IMR-90 (cell line): ENCODE measurements around the gene CCDC54. TPM values are rescaled to one million over a fixed set of nuclear protein-coding genes. Genes with fewer than 3 reads are reported as not detected.

Experiments
- ATAC-seq: fragments of 200-7000 bp; cut with Tn5 transposase; 2 replicates; pipeline ENCODE4 v1.9.1; 2020; ENCODE audit warnings: low read depth, mild to moderate bottlenecking, moderate library complexity
- BruUV-seq: library from RNA; stranded (reverse); fragments of 400-500 nt; replicated peaks from 2 replicates; lab custom pipeline; 2021; lab: Mats Ljungman, UMichigan
- CTCF ChIA-PET: fragments of 300-600 bp; formaldehyde crosslinking; extraction: SDS; loops from one replicate; lab custom pipeline; 2021; ENCODE audit warnings: antibody characterized with exemption; lab: Yijun Ruan, JAX
- POLR2A ChIA-PET: fragments of 300-600 bp; sonication (Branson Sonifier 250); formaldehyde crosslinking; loops from one replicate; lab custom pipeline; 2022; ENCODE audit warnings: antibody characterized with exemption; ENCODE audit not compliant: unreplicated experiment; lab: Charles Lee
- DNase-seq: peaks from one replicate; pipeline ENCODE4 v3.0.0; 2013
- H2AFZ ChIP-seq: replicated peaks from 2 replicates; pipeline ENCODE3; 2013; ENCODE audit warnings: low read length, mild to moderate bottlenecking; ENCODE audit not compliant: poor library complexity
- H2AK5ac ChIP-seq: 2 replicates; pipeline ENCODE4 v1.6.1; 2013; ENCODE audit warnings: low read depth, low read length, inconsistent platforms
- H2AK9ac ChIP-seq: replicated peaks from 2 replicates; pipeline ENCODE3; 2013; ENCODE audit warnings: mild to moderate bottlenecking, low read depth, low read length, moderate library complexity; ENCODE audit not compliant: poor library complexity
- H2BK120ac ChIP-seq: 2 replicates; pipeline ENCODE4 v1.6.1; 2013; ENCODE audit warnings: low read depth, low read length, inconsistent platforms
- H2BK15ac ChIP-seq: 3 replicates; pipeline ENCODE4 v1.6.1; 2013; ENCODE audit warnings: low read depth, low read length, inconsistent platforms
- H2BK20ac ChIP-seq: 2 replicates; pipeline ENCODE4 v1.6.1; 2013; ENCODE audit warnings: low read depth, mild to moderate bottlenecking, inconsistent platforms, low read length, moderate library complexity
- H2BK5ac ChIP-seq: 2 replicates; pipeline ENCODE4 v1.6.1; 2013; ENCODE audit warnings: mild to moderate bottlenecking, low read depth, low read length, inconsistent platforms; ENCODE audit not compliant: poor library complexity, severe bottlenecking
- H3K14ac ChIP-seq: replicated peaks from 2 replicates; pipeline ENCODE4 v1.6.1; 2013; ENCODE audit warnings: low read depth, low read length, inconsistent platforms
- H3K18ac ChIP-seq: 2 replicates; pipeline ENCODE4 v1.6.1; 2013; ENCODE audit warnings: low read depth, low read length, control low read depth
- H3K23ac ChIP-seq: 2 replicates; pipeline ENCODE4 v1.6.1; 2013; ENCODE audit warnings: low read depth, low read length, inconsistent platforms
- H3K27ac ChIP-seq: 2 replicates; pipeline ENCODE4 v1.5.1; 2013; ENCODE audit warnings: mild to moderate bottlenecking, control low read depth, low read length; ENCODE audit not compliant: insufficient read depth
- H3K27me3 ChIP-seq: 2 replicates; pipeline ENCODE4 v1.6.1; 2013; ENCODE audit warnings: low read length; ENCODE audit not compliant: control insufficient read depth, insufficient read depth
- H3K36me3 ChIP-seq: 2 replicates; pipeline ENCODE4 v1.6.1; 2013; ENCODE audit warnings: low read length, mixed read lengths; ENCODE audit not compliant: control insufficient read depth, insufficient read depth
- H3K4ac ChIP-seq: 2 replicates; pipeline ENCODE4 v1.6.1; 2013; ENCODE audit warnings: low read depth, low read length, inconsistent platforms
- H3K4me1 ChIP-seq: 2 replicates; pipeline ENCODE4 v1.6.1; 2013; ENCODE audit warnings: low read length, mixed read lengths; ENCODE audit not compliant: control insufficient read depth, insufficient read depth
- H3K4me2 ChIP-seq: 2 replicates; pipeline ENCODE4 v1.6.1; 2013; ENCODE audit warnings: low read depth, mild to moderate bottlenecking, control low read depth, low read length, moderate library complexity
- H3K4me3 ChIP-seq: 2 replicates; pipeline ENCODE4 v1.5.1; 2013; ENCODE audit warnings: low read depth, mild to moderate bottlenecking, control low read depth, low read length, moderate library complexity; ENCODE audit not compliant: insufficient read depth
- H3K56ac ChIP-seq: 2 replicates; pipeline ENCODE4 v1.6.1; 2013; ENCODE audit warnings: low read length, inconsistent platforms; ENCODE audit not compliant: insufficient read depth; ENCODE audit errors: extremely low read depth
- H3K79me1 ChIP-seq, 2 experiments: 2 replicates each; pipeline ENCODE4 v1.6.1; 2013; ENCODE audit warnings: low read length in 2 of 2, inconsistent platforms in 1 of 2, low read depth in 1 of 2
- H3K9ac ChIP-seq: 2 replicates; pipeline ENCODE4 v1.6.1; 2013; ENCODE audit warnings: low read depth, low read length, control low read depth
- H3K9me1 ChIP-seq: 2 replicates; pipeline ENCODE4 v1.6.1; 2013; ENCODE audit warnings: low read length, inconsistent platforms; ENCODE audit not compliant: insufficient read depth
- H3K9me3 ChIP-seq: 2 replicates; pipeline ENCODE4 v1.6.1; 2013; ENCODE audit warnings: low read length; ENCODE audit not compliant: control insufficient read depth, insufficient read depth
- H4K20me1 ChIP-seq: 2 replicates; pipeline ENCODE4 v1.6.1; 2013; ENCODE audit warnings: low read length, inconsistent platforms; ENCODE audit not compliant: insufficient read depth
- H4K5ac ChIP-seq: 2 replicates; pipeline ENCODE4 v1.6.1; 2013; ENCODE audit warnings: mild to moderate bottlenecking, low read depth, low read length, control low read depth
- H4K8ac ChIP-seq, 2 experiments: 2 replicates each; pipeline ENCODE4 v1.6.1; 2013; ENCODE audit warnings: low read depth in 2 of 2, low read length in 2 of 2, control low read depth in 1 of 2, inconsistent platforms in 1 of 2
- H4K91ac ChIP-seq: 2 replicates; pipeline ENCODE4 v1.6.1; 2013; ENCODE audit warnings: low read depth, low read length, inconsistent platforms; ENCODE audit not compliant: insufficient read depth
- BHLHE40 ChIP-seq: fragments of 150-350 bp; IDR thresholded peaks from 2 replicates; pipeline ENCODE4 v1.6.1; 2016; ENCODE audit warnings: mild to moderate bottlenecking, low read depth, low read length
- CEBPB ChIP-seq: IDR thresholded peaks from 2 replicates; pipeline ENCODE4 v1.6.1; 2012; ENCODE audit warnings: low read depth, low read length, improper control_type of control experiment
- CHD1 ChIP-seq: IDR thresholded peaks from 2 replicates; pipeline ENCODE4 v1.6.1; 2012; ENCODE audit warnings: low read depth, low read length, improper control_type of control experiment
- FOS ChIP-seq: fragments of 150-350 bp; IDR thresholded peaks from 2 replicates; pipeline ENCODE4 v1.6.1; 2016; ENCODE audit warnings: low read depth, low read length
- MAFK ChIP-seq: IDR thresholded peaks from 2 replicates; pipeline ENCODE4 v1.6.1; 2012; ENCODE audit warnings: low read depth, low read length, improper control_type of control experiment
- MAZ ChIP-seq: IDR thresholded peaks from 2 replicates; pipeline ENCODE4 v1.6.1; 2012; ENCODE audit warnings: low read depth, mild to moderate bottlenecking, low read length, improper control_type of control experiment, moderate library complexity, borderline replicate concordance
- MXI1 ChIP-seq: IDR thresholded peaks from 2 replicates; pipeline ENCODE4 v1.6.1; 2012; ENCODE audit warnings: low read depth, mild to moderate bottlenecking, low read length, moderate library complexity, borderline replicate concordance
- NFE2L2 ChIP-seq: fragments of 150-350 bp; IDR thresholded peaks from 2 replicates; pipeline ENCODE4 v1.6.1; 2016; ENCODE audit warnings: low read depth, mild to moderate bottlenecking, low read length
- POLR2A ChIP-seq: IDR thresholded peaks from 2 replicates; pipeline ENCODE4 v1.6.1; 2012; ENCODE audit warnings: mild to moderate bottlenecking, low read depth, low read length
- RAD21 ChIP-seq: IDR thresholded peaks from 2 replicates; pipeline ENCODE4 v1.6.1; 2012; ENCODE audit warnings: low read length, improper control_type of control experiment
- RCOR1 ChIP-seq: IDR thresholded peaks from 2 replicates; pipeline ENCODE4 v1.6.1; 2012; ENCODE audit warnings: mild to moderate bottlenecking, low read length, improper control_type of control experiment; ENCODE audit not compliant: insufficient replicate concordance
- RFX5 ChIP-seq: IDR thresholded peaks from 2 replicates; pipeline ENCODE4 v1.8.0; 2012; ENCODE audit warnings: low read depth, mild to moderate bottlenecking, low read length, moderate library complexity
- SMC3 ChIP-seq: fragments of 150-350 bp; IDR thresholded peaks from 2 replicates; pipeline ENCODE4 v1.6.1; 2016; ENCODE audit warnings: low read depth, mild to moderate bottlenecking, antibody characterized with exemption, low read length, moderate library complexity
- USF2 ChIP-seq: fragments of 150-350 bp; IDR thresholded peaks from 2 replicates; pipeline ENCODE4 v1.6.1; 2017; ENCODE audit warnings: mild to moderate bottlenecking, antibody characterized with exemption, low read length, low read depth
- WGBS, 2 experiments: methylation state at CpG; one replicate each; pipeline versions ENCODE4 v1.1.5 to v1.1.7; 2013; ENCODE audit warnings: missing lambda C conversion rate in 2 of 2; ENCODE audit not compliant: insufficient read length in 1 of 2; ENCODE audit errors: extremely low coverage in 2 of 2; 5-methylcytosine and 5-hydroxymethylcytosine counted together
- dilution Hi-C: fragments of 300-500 bp; cut with HindIII; formaldehyde crosslinking; loops from one replicate; pipeline ENCODE4 v1.14.3; 2018; ENCODE audit warnings: low sequenced_read_pairs; ENCODE audit not compliant: unreplicated experiment
- in situ Hi-C: fragments of 300-500 bp; cut with MboI; formaldehyde crosslinking; loops from 3 replicates; pipeline ENCODE4 v1.14.3; 2019; ENCODE audit warnings: low sequenced_read_pairs, inconsistent platforms, mixed read lengths
- intact Hi-C: fragments of 100-400 bp; cut with micrococcal nuclease; formaldehyde crosslinking; loops from 2 replicates; pipeline ENCODE4 v1.10.0; 2022
- polyA plus RNA-seq, 3 experiments: library from polyadenylated mRNA; depleted of rRNA; stranded (reverse); fragments of >200 nt; gene quantifications; 2 replicates each; pipeline ENCODE4 v1.2.3, GENCODE V29; 2012; ENCODE audit warnings: low replicate concordance in 1 of 3
- total RNA-seq: library from RNA; depleted of rRNA; stranded (reverse); fragments of >200 nt; gene quantifications from 2 replicates; pipeline ENCODE4 v1.2.3, GENCODE V29; 2012
- TF ChIP-seq, protein P1 (sequence below): conservative IDR thresholded peaks from 2 replicates; pipeline ENCODE4 v1.5.1; 2012; ENCODE audit warnings: mild to moderate bottlenecking, low read depth, low read length, improper control_type of control experiment
- TF ChIP-seq, protein P2 (sequence below): fragments of 150-350 bp; IDR thresholded peaks from 2 replicates; pipeline ENCODE4 v1.6.1; 2016; ENCODE audit warnings: low read depth, mild to moderate bottlenecking, low read length, moderate library complexity, borderline replicate concordance

CCDC54 gene
- total and polyA plus RNA-seq, 2 of the 4 experiments (the other 2 are of a cell fraction), result not detected

DNA sequence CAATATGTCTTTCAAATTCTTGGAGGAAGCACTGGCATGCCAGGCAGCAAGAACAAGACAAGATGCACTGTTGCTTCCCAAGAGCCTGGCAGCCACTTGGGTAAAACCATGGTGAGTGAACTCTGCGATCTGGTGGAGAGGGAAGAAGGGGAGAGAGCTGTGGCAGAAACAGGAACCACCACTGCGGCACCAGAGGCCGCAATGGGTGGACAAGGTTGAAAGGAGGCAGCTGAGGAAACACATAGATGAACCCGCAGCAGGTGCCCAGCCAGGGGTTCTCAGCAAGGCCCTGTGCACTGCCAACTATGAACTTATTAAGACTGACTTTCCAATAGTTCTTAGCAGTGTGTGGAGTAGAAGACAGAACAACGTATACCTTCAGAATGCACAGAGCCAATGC lies 48.2 kb upstream of the CCDC54 start:
- Histone ChIP-seq H2AFZ (no peak overlapping the region), H3K23ac (no peak overlapping the region), H4K5ac (no peak overlapping the region), H3K4me3 (no peak overlapping the region), H3K36me3 (no peaks in the 10 kb centered on the region), H4K8ac (no peak overlapping the region), H3K9me1 (no peaks in the 10 kb centered on the region), H2AK5ac (no peak overlapping the region), H3K27ac (no peak overlapping the region), H2BK20ac (no peak overlapping the region), H2BK5ac (no peak overlapping the region), H3K4ac (no peak overlapping the region), H4K20me1 (no peaks in the 10 kb centered on the region), H3K9me3 (no peaks in the 10 kb centered on the region), H2BK15ac (no peak overlapping the region), H3K79me1 (no peaks in the 10 kb centered on the region), H3K9ac (no peak overlapping the region), H3K4me1 (no peaks in the 10 kb centered on the region), H3K4me2 (no peak overlapping the region), H2AK9ac (no peak overlapping the region), H3K18ac (no peak overlapping the region), H3K27me3 (peaks cover 14% of the 10 kb centered on the region), H2BK120ac (no peak overlapping the region), H3K56ac (no peak overlapping the region), H3K14ac (no peak overlapping the region), H4K91ac (no peak overlapping the region)
- CTCF ChIA-PET, result interaction anchor here (0.6 kb wide), 1 partner anchor 10 kb away, joined by 3 read pairs; no protein-coding TSS in a partner anchor
- ATAC-seq (no peak), DNase-seq (no peak)
- BruUV-seq, result no TSS peak
- POLR2A ChIA-PET, result no interaction called here
- no peak for TF ChIP-seq RFX5
- TF ChIP-seq CEBPB, result no peak
- no peak for TF ChIP-seq FOS
- TF ChIP-seq MXI1, result no peak
- TF ChIP-seq MAZ, result no peak
- TF ChIP-seq SMC3, result no peak
- TF ChIP-seq POLR2A, result no peak
- no peak for TF ChIP-seq NFE2L2
- no peak for TF ChIP-seq USF2
- TF ChIP-seq BHLHE40, result no peak
- TF ChIP-seq RCOR1, result no peak
- TF ChIP-seq RAD21, result no peak
- no peak for TF ChIP-seq CHD1
- TF ChIP-seq MAFK, result no peak
- TF ChIP-seq, protein P1, sequence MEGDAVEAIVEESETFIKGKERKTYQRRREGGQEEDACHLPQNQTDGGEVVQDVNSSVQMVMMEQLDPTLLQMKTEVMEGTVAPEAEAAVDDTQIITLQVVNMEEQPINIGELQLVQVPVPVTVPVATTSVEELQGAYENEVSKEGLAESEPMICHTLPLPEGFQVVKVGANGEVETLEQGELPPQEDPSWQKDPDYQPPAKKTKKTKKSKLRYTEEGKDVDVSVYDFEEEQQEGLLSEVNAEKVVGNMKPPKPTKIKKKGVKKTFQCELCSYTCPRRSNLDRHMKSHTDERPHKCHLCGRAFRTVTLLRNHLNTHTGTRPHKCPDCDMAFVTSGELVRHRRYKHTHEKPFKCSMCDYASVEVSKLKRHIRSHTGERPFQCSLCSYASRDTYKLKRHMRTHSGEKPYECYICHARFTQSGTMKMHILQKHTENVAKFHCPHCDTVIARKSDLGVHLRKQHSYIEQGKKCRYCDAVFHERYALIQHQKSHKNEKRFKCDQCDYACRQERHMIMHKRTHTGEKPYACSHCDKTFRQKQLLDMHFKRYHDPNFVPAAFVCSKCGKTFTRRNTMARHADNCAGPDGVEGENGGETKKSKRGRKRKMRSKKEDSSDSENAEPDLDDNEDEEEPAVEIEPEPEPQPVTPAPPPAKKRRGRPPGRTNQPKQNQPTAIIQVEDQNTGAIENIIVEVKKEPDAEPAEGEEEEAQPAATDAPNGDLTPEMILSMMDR, result no peak
- TF ChIP-seq, protein P2, sequence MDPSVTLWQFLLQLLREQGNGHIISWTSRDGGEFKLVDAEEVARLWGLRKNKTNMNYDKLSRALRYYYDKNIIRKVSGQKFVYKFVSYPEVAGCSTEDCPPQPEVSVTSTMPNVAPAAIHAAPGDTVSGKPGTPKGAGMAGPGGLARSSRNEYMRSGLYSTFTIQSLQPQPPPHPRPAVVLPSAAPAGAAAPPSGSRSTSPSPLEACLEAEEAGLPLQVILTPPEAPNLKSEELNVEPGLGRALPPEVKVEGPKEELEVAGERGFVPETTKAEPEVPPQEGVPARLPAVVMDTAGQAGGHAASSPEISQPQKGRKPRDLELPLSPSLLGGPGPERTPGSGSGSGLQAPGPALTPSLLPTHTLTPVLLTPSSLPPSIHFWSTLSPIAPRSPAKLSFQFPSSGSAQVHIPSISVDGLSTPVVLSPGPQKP, result no peak
- intact Hi-C loops (no loop called here), dilution Hi-C loops (no loop called here), in situ Hi-C loops (no loop called here)
- 60% methylated on average over 1 of the region's 5 CpGs; no CpG with 5 or more reads in 1 of the 2 experiments for WGBS, 2 experiments
